HK-2 (cell line): ENCODE measurements around the gene ARHGEF5.
"Not testable (repeated sequence)": the region's sequence is repeated elsewhere in the genome, so short reads cannot be mapped to it uniquely, and the experiment has no call there.

Experiments
- DNase-seq: peaks from one replicate; pipeline ENCODE4 v3.0.0-alpha.2; 2018; ENCODE audit not compliant: unreplicated experiment

ARHGEF5 gene

GRCh38 chr7:144355176-144355822 lies at the start of gene ARHGEF5:
Gene ARHGEF5, plus strand, starts transcription at chr7:144355402. Its CDS starts 7,268 bp downstream, at chr7:144362670.
- DNase-seq = not testable (repeated sequence)

GRCh38 chr7:144309702-144310101 lies 45.5 kb upstream of the ARHGEF5 start:
- not testable (repeated sequence) for DNase-seq

- not testable (repeated sequence) for DNase-seq
These were observed 44.0 kb upstream of the ARHGEF5 start for GRCh38 chr7:144311218-144311617.

GRCh38 chr7:144311872-144312469 lies 43.2 kb upstream of the ARHGEF5 start, which contains the start of gene OR2A1:
Gene OR2A1, plus strand, starts transcription at chr7:144312419. Its CDS starts 5,706 bp downstream, at chr7:144318125.
- not testable (repeated sequence) for DNase-seq

- DNase-seq = not testable (repeated sequence)
These were observed 37.7 kb upstream of the ARHGEF5 start for GRCh38 chr7:144317537-144317936.

- not testable (repeated sequence) for DNase-seq
These were observed 35.7 kb upstream of the ARHGEF5 start for GRCh38 chr7:144319547-144319946.

GRCh38 chr7:144321677-144322206 lies 33.5 kb upstream of the ARHGEF5 start:
- not testable (repeated sequence) for DNase-seq

GRCh38 chr7:144323359-144323758 lies 31.8 kb upstream of the ARHGEF5 start:
- not testable (repeated sequence) for DNase-seq

GRCh38 chr7:144325868-144326267 lies 29.3 kb upstream of the ARHGEF5 start:
- DNase-seq = not testable (repeated sequence)

- DNase-seq = not testable (repeated sequence)
These were observed 25.2 kb upstream of the ARHGEF5 start for GRCh38 chr7:144330044-144330443.

GRCh38 chr7:144331221-144331995 lies 23.8 kb upstream of the ARHGEF5 start:
- not testable (repeated sequence) for DNase-seq

GRCh38 chr7:144331996-144332288 lies 23.3 kb upstream of the ARHGEF5 start:
- DNase-seq = not testable (repeated sequence)

- not testable (repeated sequence) for DNase-seq
These were observed 6.6 kb upstream of the ARHGEF5 start for GRCh38 chr7:144348625-144349024.

- DNase-seq = not testable (repeated sequence)
These were observed 3.5 kb upstream of the ARHGEF5 start for GRCh38 chr7:144351667-144352066.

GRCh38 chr7:144356185-144356584 lies 983 bp downstream of the ARHGEF5 start:
- not testable (repeated sequence) for DNase-seq

- DNase-seq = not testable (repeated sequence)
These were observed 1.7 kb downstream of the ARHGEF5 start for GRCh38 chr7:144356860-144357259.

- not testable (repeated sequence) for DNase-seq
These were observed 6.9 kb downstream of the ARHGEF5 start for GRCh38 chr7:144362061-144362460.

GRCh38 chr7:144365523-144365922 lies 10.3 kb downstream of the ARHGEF5 start:
- DNase-seq = not testable (repeated sequence)

- not testable (repeated sequence) for DNase-seq
These were observed 12.0 kb downstream of the ARHGEF5 start for GRCh38 chr7:144367250-144367649.

- DNase-seq = not testable (repeated sequence)
These were observed 14.0 kb downstream of the ARHGEF5 start for GRCh38 chr7:144369221-144369620.

GRCh38 chr7:144378651-144379050 lies 23.4 kb downstream of the ARHGEF5 start:
- DNase-seq = peak; percentile 13

GRCh38 chr7:144379776-144380384 lies 24.7 kb downstream of the ARHGEF5 start:
- no peak for DNase-seq
